NCI-H524 treated with DMSO at 0.1 percent for 48 hours (cell line): ENCODE measurements around the gene TMEM61.
"Not testable (repeated sequence)": the region's sequence is repeated elsewhere in the genome, so short reads cannot be mapped to it uniquely, and the experiment has no call there.

ENCODE experiments used
- DNase-seq: peaks from one replicate; lab custom pipeline; 2025; lab: John Stamatoyannopoulos, UW

Gene TMEM61

GRCh38 chr1:54962612-54963395 lies 17.6 kb upstream of the TMEM61 start:
- no peak for DNase-seq

GRCh38 chr1:54963829-54964228 lies 16.6 kb upstream of the TMEM61 start:
- DNase-seq, result not testable (repeated sequence)

DNA sequence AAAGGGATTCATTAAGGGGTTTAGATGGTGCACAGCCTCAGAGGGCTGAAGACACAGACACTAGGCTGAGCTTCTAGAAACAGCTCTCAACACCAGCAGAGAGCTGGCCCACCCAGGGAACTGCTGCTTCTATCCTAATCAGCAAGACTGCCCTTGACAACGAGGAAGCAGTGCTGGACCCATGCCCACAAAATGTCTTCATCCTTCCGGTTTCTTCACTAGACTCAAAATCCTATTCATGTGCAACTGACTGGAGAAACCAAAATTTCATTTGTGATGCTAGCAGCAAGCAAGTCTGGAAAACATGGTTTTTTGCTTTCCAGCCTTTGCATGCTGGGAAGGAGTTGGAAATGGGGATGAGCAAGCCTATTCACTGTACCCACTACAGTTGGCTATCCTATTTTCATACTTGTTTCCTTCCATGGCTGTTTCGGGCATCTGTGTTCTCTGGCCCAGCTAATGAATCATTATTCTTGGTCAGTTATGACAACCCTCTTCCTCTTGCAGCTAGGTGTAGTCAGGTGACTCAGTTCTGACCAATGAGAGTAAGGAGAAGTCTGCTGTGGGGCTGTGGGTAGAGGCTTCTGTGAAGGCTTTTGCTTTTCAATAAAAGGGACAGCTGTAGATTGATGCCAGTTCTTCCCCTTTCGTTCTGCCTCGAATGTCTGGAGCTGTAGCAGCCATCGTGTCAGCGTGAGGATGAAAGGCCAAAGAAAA lies 14.6 kb upstream of the TMEM61 start:
- no peak for DNase-seq

- DNase-seq, result no peak
Observed at GRCh38 chr1:54967372-54967771, 13.1 kb upstream of the TMEM61 start.

GRCh38 chr1:54968551-54968950 lies 11.9 kb upstream of the TMEM61 start:
- no peak for DNase-seq

- DNase-seq, result no peak
Observed at GRCh38 chr1:54969879-54970278, 10.5 kb upstream of the TMEM61 start.

DNA sequence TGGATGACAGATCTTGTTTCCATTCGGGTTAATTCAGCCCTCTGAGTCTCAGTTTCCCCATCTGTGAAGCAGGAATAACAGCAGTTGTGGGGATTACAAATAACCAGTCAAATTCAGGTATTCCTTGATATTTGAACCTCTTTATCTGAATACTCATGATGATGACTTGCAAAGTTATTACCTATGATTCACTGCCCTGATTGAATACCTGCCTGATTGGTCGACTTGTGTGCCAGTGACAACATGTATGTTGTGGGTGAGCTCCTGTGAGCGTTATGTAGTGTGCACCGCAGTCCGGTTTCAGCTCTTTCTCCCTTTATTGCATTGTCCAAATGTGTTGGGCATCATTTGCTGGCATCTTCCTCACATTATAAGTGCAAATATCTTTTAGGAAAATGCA lies 9.5 kb upstream of the TMEM61 start:
- no peak for DNase-seq

- DNase-seq, result no peak
Observed at GRCh38 chr1:54971317-54971791, 9.1 kb upstream of the TMEM61 start.

- no peak for DNase-seq
Observed at GRCh38 chr1:54972436-54972835, 8.0 kb upstream of the TMEM61 start.

DNA sequence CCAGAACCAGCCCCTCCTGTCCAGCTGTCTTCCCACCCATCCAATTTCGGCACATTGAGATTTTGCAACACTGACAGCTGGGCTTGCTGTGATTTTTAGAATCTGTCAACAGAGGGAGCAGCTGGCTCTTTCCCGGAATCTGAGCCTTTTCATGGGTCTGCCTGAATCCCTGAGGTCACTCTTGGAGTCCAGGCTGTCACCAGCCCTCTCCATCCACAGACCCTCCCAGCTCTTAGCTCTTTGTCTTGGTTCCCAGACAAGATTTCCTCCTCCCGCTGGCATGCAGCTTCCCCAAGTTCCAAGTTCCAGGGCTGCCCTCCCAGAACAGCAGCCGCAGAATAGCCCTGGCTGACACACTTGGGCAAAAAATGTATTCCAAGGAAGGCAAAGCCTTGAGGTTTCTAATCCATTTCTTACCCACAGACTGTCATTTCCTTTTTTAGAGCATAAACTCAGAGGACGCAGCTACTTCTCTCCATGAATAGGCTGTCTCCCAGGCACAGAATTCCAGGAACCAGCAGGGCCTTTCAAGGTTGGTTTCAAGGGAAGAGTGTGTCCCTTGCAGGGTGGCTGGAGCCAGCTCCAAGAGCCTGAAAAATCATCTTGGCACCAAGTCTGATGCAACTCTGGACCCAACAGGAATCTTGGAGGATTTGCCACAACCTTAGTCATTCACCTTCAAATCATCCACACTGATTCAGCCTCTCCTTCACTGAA lies 7.1 kb upstream of the TMEM61 start:
- no peak for DNase-seq

DNA sequence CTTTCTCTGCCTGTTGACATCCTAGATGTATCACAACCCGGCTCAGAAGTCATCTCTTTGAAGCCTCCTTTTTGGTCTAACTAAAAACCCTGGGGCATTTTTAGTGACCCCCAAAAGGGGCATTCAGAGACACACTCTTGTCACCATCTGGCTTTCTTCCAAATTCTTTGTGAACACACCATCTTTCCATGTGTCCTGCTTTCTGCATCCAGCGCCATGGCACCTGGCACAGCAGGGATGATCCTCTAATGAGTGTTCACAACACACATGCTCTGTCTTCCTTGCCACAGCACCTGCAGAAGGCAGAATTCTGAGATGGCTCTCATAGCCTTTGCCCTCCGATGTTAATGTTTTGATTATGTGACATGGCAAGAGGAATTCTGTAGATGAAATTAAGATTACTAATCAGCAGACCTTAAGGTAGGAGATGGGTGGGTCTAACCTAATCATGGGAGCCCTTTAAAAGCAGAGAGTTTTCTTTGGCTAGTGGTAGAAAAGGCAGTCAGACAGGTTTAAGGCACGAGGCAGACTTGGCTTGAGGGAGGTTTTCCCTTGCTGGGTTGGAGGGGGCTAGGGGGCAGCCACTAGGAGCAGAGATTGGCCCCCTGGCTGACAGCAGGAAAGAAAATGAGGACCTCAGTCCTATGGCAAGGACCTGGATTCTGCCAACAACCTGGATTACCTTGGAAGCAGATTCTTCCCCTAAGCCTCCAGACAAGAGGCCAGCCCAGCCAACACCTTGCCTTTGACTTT lies 4.9 kb upstream of the TMEM61 start:
- no peak for DNase-seq

DNA sequence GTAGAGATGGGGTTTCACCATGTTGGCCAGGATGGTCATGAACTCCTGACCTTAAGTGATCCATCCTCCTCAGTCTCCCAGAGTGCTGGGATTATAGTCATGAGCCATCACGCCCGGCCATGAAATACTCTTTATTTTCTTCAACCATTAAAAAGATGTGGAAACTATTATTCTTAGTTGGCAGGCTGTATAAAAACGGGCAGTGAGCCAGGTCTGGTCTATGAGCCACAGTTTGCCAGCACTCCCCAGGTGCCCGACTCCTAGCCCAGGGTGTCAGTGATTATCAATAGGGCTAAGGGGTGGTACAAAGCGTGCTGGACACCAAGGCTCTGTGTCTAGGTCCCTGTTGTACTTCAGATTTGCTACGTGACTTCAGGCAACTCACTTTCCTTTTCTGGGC lies 3.7 kb upstream of the TMEM61 start:
- DNase-seq, result no peak

DNA sequence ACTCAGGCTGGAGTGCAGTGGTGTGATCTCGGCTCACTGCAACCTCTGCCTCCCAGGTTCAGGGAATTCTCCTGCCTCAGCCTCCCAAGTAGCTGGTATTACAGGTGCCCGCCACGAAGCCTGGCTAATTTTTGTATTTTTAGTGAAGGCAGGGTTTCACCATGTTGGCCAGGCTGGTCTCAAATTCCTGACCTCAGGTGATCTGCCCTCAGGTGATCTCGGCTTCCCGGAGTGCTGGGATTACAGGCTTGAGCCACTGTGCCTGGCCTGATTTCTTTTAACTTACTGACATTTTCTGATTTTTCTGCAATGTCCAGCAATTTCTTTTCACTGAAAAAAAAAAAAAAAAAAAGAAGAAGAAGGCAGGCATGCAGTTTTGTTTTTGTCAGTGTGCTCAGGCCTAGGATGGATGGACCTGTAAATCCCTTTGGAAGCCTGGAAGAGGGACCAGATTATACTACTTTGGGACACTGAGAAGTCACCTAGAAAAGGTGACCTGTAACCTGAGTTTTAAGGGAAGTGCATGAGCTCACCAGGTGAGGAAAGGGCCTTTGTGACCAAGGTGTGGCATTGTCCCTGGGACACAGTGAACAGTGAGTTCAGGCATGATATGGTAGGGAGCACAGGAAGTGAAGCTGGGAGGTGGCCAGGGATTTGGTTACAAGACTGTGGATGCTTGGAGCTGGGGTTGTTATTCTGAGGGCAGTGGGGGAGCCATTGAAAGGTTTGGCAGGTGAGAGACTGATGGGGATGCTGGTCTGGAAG lies 2.7 kb upstream of the TMEM61 start:
- DNase-seq, result no peak

GRCh38 chr1:54978528-54979326 lies 1.7 kb upstream of the TMEM61 start:
- no peak for DNase-seq

DNA sequence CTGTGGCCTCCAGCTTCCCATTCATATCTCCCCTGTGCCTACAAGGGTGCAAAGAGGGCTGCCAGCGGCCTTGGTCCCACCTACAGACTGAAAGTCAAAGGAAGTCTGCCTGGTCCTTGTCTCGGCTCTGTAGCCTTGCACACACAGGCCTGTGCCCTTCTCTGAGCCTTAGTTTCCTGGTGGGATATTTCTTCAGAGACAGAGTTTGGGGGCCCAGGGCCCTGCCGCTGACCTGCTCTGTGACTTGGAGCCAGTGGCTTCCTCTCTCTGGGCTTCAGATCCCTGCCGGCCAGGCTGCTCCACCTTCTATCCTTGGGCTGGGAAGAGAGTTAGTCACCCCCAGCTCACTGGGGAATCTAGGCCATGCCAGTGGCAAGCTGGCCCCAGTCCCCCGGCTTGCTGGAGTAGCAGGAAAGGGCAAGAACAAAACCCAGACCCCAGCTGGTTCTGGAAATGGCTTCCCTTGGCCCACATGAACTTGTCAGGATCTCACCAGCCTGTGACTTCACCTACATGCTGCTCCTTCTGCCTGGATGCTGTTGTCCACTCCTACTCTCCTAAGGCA lies 1.0 kb upstream of the TMEM61 start:
- no peak for DNase-seq

- no peak for DNase-seq
Observed at GRCh38 chr1:54980046-54980527, 341 bp upstream of the TMEM61 start.

DNA sequence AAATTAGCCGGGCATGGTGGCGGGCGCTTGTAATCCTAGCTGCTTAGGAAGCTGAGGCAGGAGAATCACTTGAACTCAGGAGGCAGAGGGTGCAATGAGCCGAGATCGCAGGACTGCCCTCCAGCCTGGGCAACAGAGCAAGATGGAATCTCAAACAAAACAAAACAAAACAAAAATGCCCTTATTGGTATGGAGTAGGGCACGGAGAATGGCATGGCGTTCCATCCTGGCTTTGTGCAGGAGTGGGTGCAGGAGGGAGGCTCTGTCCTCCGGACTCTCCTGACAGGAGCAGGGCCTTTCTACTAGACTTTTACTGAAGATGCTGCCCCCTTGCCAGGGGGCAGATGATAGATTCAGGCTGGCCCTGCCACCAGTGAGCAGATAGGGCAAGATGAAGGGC lies 1.0 kb downstream of the TMEM61 start:
- DNase-seq, result no peak

GRCh38 chr1:54982739-54983138 lies 2.3 kb downstream of the TMEM61 start:
- peak; percentile 90 for DNase-seq

GRCh38 chr1:54984131-54984842 lies 3.9 kb downstream of the TMEM61 start:
- peak; percentile 89 for DNase-seq
